Left lung (tissue), 14 donors: ENCODE measurements around the gene CLEC3B. TPM values are rescaled to one million over a fixed set of nuclear protein-coding genes. Genes with fewer than 3 reads are reported as not detected.

Experiments used
- ATAC-seq: fragments of 200-7000 bp; cut with Tn5 transposase; one replicate; pipeline ENCODE4 v1.9.1; 2020; ENCODE audit warnings: moderate library complexity
- DNase-seq, 4 donors: peaks; one replicate each; pipeline ENCODE4 v3.0.0-alpha.2; 2013 to 2020
- H3K27ac ChIP-seq, 2 donors: fragments of 200-600 bp; sonication (generic) in 1 of 2; one replicate each; pipeline versions ENCODE4 v1.5.0 to v1.8.0; 2020 to 2021
- H3K27me3 ChIP-seq, 2 donors: fragments of 200-600 bp; sonication (generic) in 1 of 2; one replicate each; pipeline versions ENCODE4 v1.5.0 to v1.8.0; 2020 to 2021
- H3K36me3 ChIP-seq, 2 donors: fragments of 200-600 bp; sonication (generic) in 1 of 2; one replicate each; pipeline versions ENCODE4 v1.5.0 to v1.8.0; 2020 to 2021
- H3K4me1 ChIP-seq, 2 donors: fragments of 200-600 bp; one replicate each; pipeline ENCODE4 v1.8.0; 2021
- H3K4me3 ChIP-seq, 2 donors: fragments of 200-600 bp; sonication (generic) in 1 of 2; one replicate each; pipeline versions ENCODE4 v1.5.0 to v1.8.0; 2020 to 2021; ENCODE audit warnings: mild to moderate bottlenecking in 1 of 2
- H3K9me3 ChIP-seq, 2 donors: fragments of 200-600 bp; sonication (generic) in 1 of 2; one replicate each; pipeline versions ENCODE4 v1.5.0 to v1.8.0; 2020 to 2021
- CTCF ChIP-seq, 2 donors: fragments of 200-600 bp; sonication (generic) in 1 of 2; IDR thresholded peaks; one replicate each; pipeline versions ENCODE4 v1.5.0 to v1.8.0; 2021; ENCODE audit warnings: antibody characterized with exemption in 2 of 2
- intact Hi-C, 2 donors: fragments of 100-400 bp; cut with DNase I; formaldehyde crosslinking; loops; one replicate each; pipeline versions ENCODE4 v1.11.2 to v1.14.2; 2022
- long read RNA-seq, 12 donors: library from polyadenylated mRNA in 2 of 12; unstranded in 2 of 12; transcript quantifications; one replicate each; pipeline ENCODE4 v2.0.0 and lab custom pipeline, GENCODE V29; 2019 to 2026
- polyA plus RNA-seq, 6 donors: library from polyadenylated mRNA; unstranded; fragments of 120-200 nt; gene quantifications; one replicate each; pipeline ENCODE4 v1.2.1, GENCODE V29; 2013; ENCODE audit not compliant: insufficient read length in 6 of 6
- total RNA-seq, 2 donors: library from RNA; stranded (reverse); fragmentation: NEBNext Ultra II Directional; extraction: Animal tissue kit (Norgen Biotek cat#: 25700); gene quantifications; one replicate each; pipeline ENCODE4 v1.2.1, GENCODE V29; 2021
- donor health status: DM: no; HTN: yes; CAD: no.
- donor health status: DM: no; HTN: no; CAD: no.

CLEC3B gene
- 100 to 1,000 TPM in 1 of 2 donors, 10 to 100 TPM in 1; 74.0 to 102 TPM for total RNA-seq
- polyA plus RNA-seq, result 100 to 1,000 TPM in 5 of 6 donors, 10 to 100 TPM in 1; 96.6 to 177 (median 115) TPM
- long read RNA-seq, donor 1, transcript CLEC3B-201 (3 exons, 936 nt), result major isoform, 136 of 159 reads
- long read RNA-seq, donor 1, partial matches to known transcripts, result 23 of 159 reads
- long read RNA-seq, donor 1, other reads (novel, unspliced or antisense), result 0 of 159 reads
- long read RNA-seq, donor 2, transcript CLEC3B-201 (3 exons, 936 nt), result major isoform, 128 of 128 reads
- long read RNA-seq, donor 2, partial matches to known transcripts, result 0 of 128 reads
- long read RNA-seq, donor 2, other reads (novel, unspliced or antisense), result 0 of 128 reads
- long read RNA-seq, donor 3, transcript CLEC3B-201 (3 exons, 936 nt), result major isoform, 147 of 147 reads
- long read RNA-seq, donor 3, partial matches to known transcripts, result 0 of 147 reads
- long read RNA-seq, donor 3, other reads (novel, unspliced or antisense), result 0 of 147 reads
- long read RNA-seq, donor 4, transcript CLEC3B-201 (3 exons, 936 nt), result major isoform, 10 of 11 reads
- long read RNA-seq, donor 4, partial matches to known transcripts, result 0 of 11 reads
- long read RNA-seq, donor 4, other reads (novel, unspliced or antisense), result 1 of 11 reads
- long read RNA-seq, donor 5, transcript CLEC3B-201 (3 exons, 936 nt), result major isoform, 148 of 153 reads
- long read RNA-seq, donor 5, partial matches to known transcripts, result 0 of 153 reads
- long read RNA-seq, donor 5, other reads (novel, unspliced or antisense), result 5 of 153 reads
- long read RNA-seq, donor 6, transcript CLEC3B-201 (3 exons, 936 nt), result major isoform, 257 of 267 reads
- long read RNA-seq, donor 6, partial matches to known transcripts, result 5 of 267 reads
- long read RNA-seq, donor 6, other reads (novel, unspliced or antisense), result 5 of 267 reads
- long read RNA-seq, donor 7, transcript CLEC3B-201 (3 exons, 936 nt), result major isoform, 84 of 84 reads
- long read RNA-seq, donor 7, partial matches to known transcripts, result 0 of 84 reads
- long read RNA-seq, donor 7, other reads (novel, unspliced or antisense), result 0 of 84 reads
- long read RNA-seq, donor 8, transcript CLEC3B-201 (3 exons, 936 nt), result major isoform, 123 of 123 reads
- long read RNA-seq, donor 8, partial matches to known transcripts, result 0 of 123 reads
- long read RNA-seq, donor 8, other reads (novel, unspliced or antisense), result 0 of 123 reads
- long read RNA-seq, donor 9, partial matches to known transcripts, result 0 of 3 reads
- long read RNA-seq, donor 9, other reads (novel, unspliced or antisense), result 0 of 3 reads
- long read RNA-seq, donor 10, partial matches to known transcripts, result 1 of 2 reads
- long read RNA-seq, donor 10, other reads (novel, unspliced or antisense), result 0 of 2 reads
- long read RNA-seq, donor 11, transcript CLEC3B-201 (3 exons, 936 nt), result major isoform, 83 of 83 reads
- long read RNA-seq, donor 11, partial matches to known transcripts, result 0 of 83 reads
- long read RNA-seq, donor 11, other reads (novel, unspliced or antisense), result 0 of 83 reads
- long read RNA-seq, donor 12, transcript CLEC3B-201 (3 exons, 936 nt), result major isoform, 82 of 82 reads
- long read RNA-seq, donor 12, partial matches to known transcripts, result 0 of 82 reads
- long read RNA-seq, donor 12, other reads (novel, unspliced or antisense), result 0 of 82 reads

DNA sequence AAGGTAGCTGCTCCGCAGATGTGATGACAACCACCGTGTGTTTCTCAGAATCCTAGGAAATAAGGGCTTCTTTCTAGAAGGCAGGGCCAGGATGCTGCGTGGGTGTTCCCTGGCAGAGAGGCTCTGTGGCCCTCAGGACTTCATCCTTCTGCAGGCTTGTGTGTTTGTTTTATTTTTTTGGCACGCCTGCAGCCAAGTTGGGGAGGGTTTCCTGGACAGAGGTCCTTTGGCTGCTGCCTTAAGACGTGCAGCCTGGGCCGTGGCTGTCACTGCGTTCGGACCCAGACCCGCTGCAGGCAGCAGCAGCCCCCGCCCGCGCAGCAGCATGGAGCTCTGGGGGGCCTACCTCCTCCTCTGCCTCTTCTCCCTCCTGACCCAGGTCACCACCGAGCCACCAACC is at the start of gene CLEC3B:
CLEC3B (plus strand) TSS at position 266 of the 400 bp plus-strand sequence; CDS start at position 326, 60 bp downstream.
- peaks cover 27 to 29% of the 10 kb centered on the region in 2 donors for H3K4me1 ChIP-seq
- H3K36me3 ChIP-seq, result no peaks in the 10 kb centered on the region
- peak within 1 kb of the TSS; percentile 45 to 58 for H3K27ac ChIP-seq
- DNase-seq, result peak in 3 of 4 donors; percentile 46 to 85 (median 52)
- H3K4me3 ChIP-seq, result peak within 1 kb of the TSS; percentile 12 to 37
- H3K27me3 ChIP-seq, result no peaks in the 10 kb centered on the region
- no peaks in the 10 kb centered on the region for H3K9me3 ChIP-seq
- peak; percentile 59 for ATAC-seq
- intact Hi-C loops, result no loop called here
- TF ChIP-seq CTCF (IDR thresholded peaks at IDR 0.05), result no peak

DNA sequence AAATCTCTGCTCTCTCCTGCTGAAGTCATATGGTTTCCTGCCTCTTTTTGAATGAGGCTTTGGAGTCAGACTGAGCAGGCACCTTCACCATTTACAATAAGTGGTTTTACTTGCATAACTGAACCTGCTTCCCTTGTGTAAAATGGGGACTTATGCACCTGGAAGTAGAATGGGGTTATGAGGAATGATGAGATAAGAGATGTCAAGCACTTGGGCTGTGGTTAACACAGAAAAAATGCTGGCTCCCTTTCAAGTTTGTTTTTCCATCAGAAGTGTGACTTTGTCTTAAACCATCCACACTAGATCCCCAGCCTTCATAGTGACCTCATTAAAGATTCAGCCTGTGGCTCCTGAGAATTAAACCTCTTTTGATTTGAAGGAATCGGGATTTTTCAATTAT is 44.9 kb upstream of the CLEC3B start:
- Histone ChIP-seq H3K9me3 (no peaks in the 10 kb centered on the region), H3K4me1 (peaks cover 14 to 68% of the 10 kb centered on the region in 2 donors), H3K4me3 (no peak overlapping the region), H3K27me3 (no peaks in the 10 kb centered on the region), H3K36me3 (no peaks in the 10 kb centered on the region), H3K27ac (peak overlapping the region in 1 of 2 donors; percentile 21)
- ATAC-seq, result peak; percentile 43
- DNase-seq, result no peak
- intact Hi-C loops, result no loop called here
- TF ChIP-seq CTCF (IDR thresholded peaks at IDR 0.05), result no peak

- Histone ChIP-seq H3K4me1 (peaks cover 14 to 65% of the 10 kb centered on the region in 2 donors), H3K9me3 (no peaks in the 10 kb centered on the region), H3K36me3 (no peaks in the 10 kb centered on the region), H3K27ac (peak overlapping the region in 1 of 2 donors; percentile 21), H3K27me3 (no peaks in the 10 kb centered on the region), H3K4me3 (no peak overlapping the region)
- ATAC-seq (no peak), DNase-seq (no peak)
- no peak for TF ChIP-seq CTCF (IDR thresholded peaks at IDR 0.05)
- intact Hi-C loops, result no loop called here
Measured at GRCh38 chr3:44981751-44982150, 44.4 kb upstream of the CLEC3B start.

- intact Hi-C loops, result no loop called here
- no peaks in the 10 kb centered on the region for H3K36me3 ChIP-seq
- TF ChIP-seq CTCF (IDR thresholded peaks at IDR 0.05), result no peak
- H3K9me3 ChIP-seq, result no peaks in the 10 kb centered on the region
- no peaks in the 10 kb centered on the region for H3K27me3 ChIP-seq
- peaks cover 8 to 54% of the 10 kb centered on the region in 2 donors for H3K4me1 ChIP-seq
- no peak overlapping the region for H3K4me3 ChIP-seq
- ATAC-seq, result no peak
- no peak overlapping the region for H3K27ac ChIP-seq
- no peak for DNase-seq
Measured at GRCh38 chr3:44982817-44983216, 43.3 kb upstream of the CLEC3B start.
